NB4 (cell line): ENCODE data around the gene CAMK2N1.

ENCODE experiments used
- DNase-seq: peaks from one replicate; pipeline ENCODE4 v3.0.0; 2010; ENCODE audit warnings: low read depth
- H3K4me3 ChIP-seq: one replicate; pipeline ENCODE4 v1.5.1; 2011; ENCODE audit warnings: mild to moderate bottlenecking, low read depth, low read length, moderate library complexity
- CTCF ChIP-seq: IDR thresholded peaks from one replicate; pipeline ENCODE4 v1.5.1; 2012; ENCODE audit warnings: low read depth, low read length
- MAX ChIP-seq: IDR thresholded peaks from 2 replicates; pipeline ENCODE4 v1.6.1; 2011; ENCODE audit warnings: low read depth, low read length
- MYC ChIP-seq: IDR thresholded peaks from 2 replicates; pipeline ENCODE4 v1.6.1; 2011; ENCODE audit warnings: low read depth, low read length
- POLR2A ChIP-seq: IDR thresholded peaks from 2 replicates; pipeline ENCODE4 v1.6.1; 2011; ENCODE audit warnings: mild to moderate bottlenecking; ENCODE audit not compliant: insufficient read length; ENCODE audit errors: extremely low read depth

Gene CAMK2N1

GRCh38 chr1:20463502-20463901 lies 22.5 kb downstream of the CAMK2N1 start:
- DNase-seq = no peak
- no peak overlapping the region for H3K4me3 ChIP-seq
- TF ChIP-seq POLR2A (no peak), CTCF (no peak), MAX (no peak), MYC (no peak)

- TF ChIP-seq MYC (no peak), POLR2A (no peak), MAX (no peak), CTCF (no peak)
- no peak overlapping the region for H3K4me3 ChIP-seq
- DNase-seq = no peak
Measured at GRCh38 chr1:20462397-20462796, 23.6 kb downstream of the CAMK2N1 start.

GRCh38 chr1:20458717-20459116 lies 27.3 kb downstream of the CAMK2N1 start:
- DNase-seq = no peak
- TF ChIP-seq MAX (no peak), MYC (no peak), CTCF (no peak), POLR2A (no peak)

GRCh38 chr1:20454004-20454403 lies 32.0 kb downstream of the CAMK2N1 start:
- no peak overlapping the region for H3K4me3 ChIP-seq
- DNase-seq = no peak
- no peak for TF ChIP-seq MYC
- no peak for TF ChIP-seq POLR2A
- TF ChIP-seq CTCF = no peak
- no peak for TF ChIP-seq MAX

More at GRCh38 chr1:20458717-20459116, 27.3 kb downstream of the CAMK2N1 start:
- H3K4me3 ChIP-seq = no peak overlapping the region

GRCh38 chr1:20449735-20450311 lies 36.2 kb downstream of the CAMK2N1 start:
- TF ChIP-seq MYC = no peak
- no peak for TF ChIP-seq CTCF
- no peak for TF ChIP-seq MAX
- no peak for TF ChIP-seq POLR2A
- no peak for DNase-seq

GRCh38 chr1:20448671-20449071 lies 37.3 kb downstream of the CAMK2N1 start:
- no peak for DNase-seq
- no peak for TF ChIP-seq POLR2A
- no peak for TF ChIP-seq MYC
- TF ChIP-seq MAX = no peak
- no peak for TF ChIP-seq CTCF
- no peak overlapping the region for H3K4me3 ChIP-seq

More at GRCh38 chr1:20449735-20450311, 36.2 kb downstream of the CAMK2N1 start:
- H3K4me3 ChIP-seq = no peak overlapping the region
